HG03135 (cell line): ENCODE measurements around the gene SELENOS.

Experiments used
- ATAC-seq: cut with Tn5 transposase; IDR thresholded peaks from one replicate; pipeline ENCODE4 v1.9.1; 2021; ENCODE audit warnings: mild to moderate bottlenecking, moderate library complexity; ENCODE audit not compliant: unreplicated experiment

Gene SELENOS

DNA sequence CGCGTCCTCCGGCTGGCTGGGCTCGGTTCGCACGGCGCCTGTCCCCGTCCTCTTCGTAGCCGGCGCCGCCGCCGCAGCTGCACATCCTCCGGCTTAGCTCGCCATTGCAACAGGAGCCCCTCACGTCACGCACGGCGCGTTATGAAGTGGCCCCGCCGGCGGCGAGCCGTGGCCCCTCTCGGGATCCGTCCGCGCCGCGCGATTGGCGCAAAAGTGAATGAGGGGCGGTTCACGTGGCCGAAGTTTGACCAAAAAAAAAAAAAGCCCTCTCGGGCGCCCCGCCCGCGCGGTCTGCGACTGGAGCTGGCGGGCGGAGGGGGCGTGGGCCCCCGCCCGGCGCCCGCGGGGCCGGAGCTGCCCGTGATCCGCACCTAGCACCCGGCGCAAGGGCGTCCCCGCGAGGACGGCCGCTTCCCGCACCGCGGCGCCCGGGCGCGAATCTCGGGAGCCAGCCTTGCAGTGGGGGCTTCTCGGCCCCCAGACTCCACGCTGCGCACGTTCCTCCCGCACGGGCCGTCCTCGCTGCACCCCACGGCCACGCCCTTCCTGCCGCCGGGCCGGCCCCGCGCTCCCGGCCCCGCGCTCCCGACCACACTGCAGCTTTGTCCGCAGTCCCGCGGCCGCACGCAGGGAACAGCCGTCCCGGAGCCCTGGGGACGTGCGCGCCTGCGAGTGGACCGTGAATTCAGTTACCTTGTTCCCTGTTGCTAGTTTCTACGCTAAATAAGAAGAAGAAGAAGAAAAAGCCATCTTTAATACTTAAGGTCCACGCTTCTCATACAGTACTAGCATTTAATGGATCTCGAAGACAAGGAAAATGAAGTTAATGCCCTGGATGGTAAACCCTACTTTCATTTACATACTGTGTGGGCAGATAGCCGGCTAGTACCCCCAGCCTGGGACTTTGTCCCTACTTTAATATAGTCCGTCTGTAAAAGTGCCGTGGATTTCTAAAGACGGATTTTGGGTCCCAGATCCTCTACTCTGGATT lies 25.2 kb downstream of the SELENOS start, which contains the start of gene CHSY1:
Gene CHSY1 (minus strand): TSS at position 219 of the 991 bp plus-strand sequence. CDS start 592 bp downstream, outside the sequence.
- peak; percentile 71 for ATAC-seq

DNA sequence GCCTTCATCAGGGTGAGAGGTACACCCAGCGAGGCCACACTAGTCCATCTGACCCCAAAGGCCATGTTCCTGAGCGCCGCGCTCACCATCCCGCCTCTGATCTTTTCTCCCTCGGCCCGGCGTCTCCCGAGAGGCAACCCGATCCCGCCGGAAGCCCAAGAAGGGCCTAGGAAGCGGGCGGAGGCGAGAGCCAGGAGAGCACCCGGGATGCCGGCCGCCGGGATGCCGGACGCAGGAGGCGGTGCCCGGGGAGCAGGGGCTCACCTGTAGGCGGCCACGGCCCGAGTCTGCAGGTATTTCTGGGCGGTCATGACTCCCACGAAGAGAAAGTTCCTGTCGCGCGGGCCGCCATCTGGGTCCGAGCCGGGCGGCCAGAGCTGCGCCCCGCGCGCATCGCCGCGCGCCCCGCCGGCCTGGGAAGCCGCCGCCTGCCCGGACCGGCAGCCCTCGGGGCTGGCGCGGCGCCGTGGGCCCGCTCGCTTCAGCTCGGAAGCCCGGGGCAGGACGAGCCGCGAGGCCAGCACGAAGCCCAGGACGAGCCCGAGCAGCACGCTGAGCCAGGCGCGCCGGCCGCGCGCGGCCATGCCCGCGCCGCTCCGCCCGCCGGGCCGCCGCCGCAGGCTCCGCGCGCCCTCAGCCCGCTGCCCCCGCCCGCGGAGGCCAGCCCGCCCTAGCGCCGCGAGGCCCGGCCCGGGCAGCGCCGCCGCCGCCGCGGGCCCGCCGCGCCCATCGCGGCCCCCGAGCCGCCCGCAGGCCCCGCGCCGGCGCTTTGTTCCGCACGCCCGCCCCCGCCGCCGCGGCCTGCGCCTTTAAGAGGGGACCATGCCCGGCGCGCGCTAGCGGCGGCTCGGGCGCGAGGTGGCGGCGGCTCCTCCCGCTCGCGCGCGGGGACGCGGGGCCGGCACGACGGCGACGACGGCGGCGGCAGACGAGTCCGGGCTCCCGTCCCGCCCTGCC lies 26.1 kb downstream of the SELENOS start:
- ATAC-seq: peak; percentile 36

DNA sequence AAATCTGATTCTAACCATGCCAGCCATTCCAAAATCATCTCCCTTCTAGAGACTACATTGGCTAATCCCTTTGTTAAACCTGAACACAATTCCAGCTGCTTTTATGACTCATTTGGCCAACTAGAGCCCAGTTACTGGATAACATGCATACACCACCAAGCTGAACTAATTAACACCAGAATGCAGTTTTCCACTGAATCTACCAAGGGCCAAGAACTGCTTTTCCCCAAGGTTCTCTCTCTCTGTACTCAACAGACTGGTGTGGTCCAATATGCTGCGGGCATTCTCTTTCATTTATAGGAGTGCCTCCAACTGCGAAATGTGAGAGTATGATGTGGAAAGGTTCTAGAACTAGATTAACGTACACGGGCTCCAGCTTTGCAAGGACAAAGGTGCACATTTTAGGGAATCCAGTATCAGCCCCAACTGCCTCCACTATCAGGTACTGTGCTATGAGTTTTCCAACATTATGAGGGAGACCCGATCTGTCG lies 26.9 kb downstream of the SELENOS start:
- no peak for ATAC-seq

DNA sequence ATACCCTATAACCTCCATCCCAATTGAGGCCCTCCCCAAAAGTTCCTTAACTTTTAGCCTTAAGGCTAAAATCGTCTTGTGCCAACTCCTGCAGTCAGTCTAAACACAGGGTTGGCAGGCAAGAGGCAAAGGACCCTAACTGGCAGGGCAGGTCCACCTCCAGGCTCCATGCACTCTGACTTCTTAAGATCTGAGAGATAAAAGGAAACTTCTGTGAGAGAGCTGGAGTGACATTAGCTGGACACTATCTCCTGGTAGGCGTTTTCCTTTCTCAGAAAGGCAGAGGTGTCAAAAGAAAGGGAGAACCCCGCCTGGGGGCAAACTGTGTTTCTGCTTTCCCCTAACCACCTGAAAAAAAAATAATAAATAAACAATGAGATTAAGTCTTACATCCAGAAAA lies 29.0 kb downstream of the SELENOS start:
- no peak for ATAC-seq

DNA sequence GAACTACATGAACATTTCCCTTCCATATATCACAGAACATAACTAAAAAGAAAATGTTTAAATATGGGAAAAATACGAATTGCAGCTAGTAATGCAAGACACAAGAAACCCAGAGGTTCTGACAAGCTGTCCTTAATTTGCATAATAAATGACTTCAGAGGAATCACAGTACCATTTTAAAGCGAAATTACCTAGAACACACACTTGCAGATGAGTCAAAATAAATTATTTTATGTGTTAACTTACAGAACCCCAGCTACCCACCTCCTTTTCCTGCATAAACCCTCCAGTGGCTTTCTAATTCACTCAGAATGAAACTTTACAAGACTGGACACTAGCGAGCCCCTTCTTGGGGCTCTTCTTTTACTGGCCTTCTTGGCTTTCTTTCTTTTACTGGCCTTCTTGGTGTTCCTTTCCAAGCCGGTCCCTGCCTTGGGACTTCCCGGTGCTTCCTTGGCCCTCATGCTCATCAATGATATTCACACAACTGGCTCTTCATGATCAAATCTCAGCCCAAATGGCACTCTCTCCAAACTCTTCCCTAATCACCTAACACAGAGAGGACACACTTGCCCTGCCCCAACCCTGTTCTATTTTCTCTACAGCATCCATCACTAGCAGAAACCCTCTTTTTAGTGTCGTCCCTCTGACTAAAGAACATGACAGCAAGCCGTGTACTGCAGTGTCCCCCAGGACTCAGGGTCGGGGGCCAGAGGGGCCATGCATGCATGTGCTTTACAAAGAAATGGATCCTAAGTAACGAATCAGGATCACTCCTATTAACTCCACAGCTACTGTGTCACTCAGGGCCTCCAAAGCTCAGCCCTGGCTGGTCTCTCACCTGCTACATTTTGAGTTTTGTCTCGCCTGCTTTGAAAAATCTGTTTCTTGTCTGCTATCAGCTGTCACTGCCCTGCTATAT lies 30.2 kb downstream of the SELENOS start:
- ATAC-seq: no peak

DNA sequence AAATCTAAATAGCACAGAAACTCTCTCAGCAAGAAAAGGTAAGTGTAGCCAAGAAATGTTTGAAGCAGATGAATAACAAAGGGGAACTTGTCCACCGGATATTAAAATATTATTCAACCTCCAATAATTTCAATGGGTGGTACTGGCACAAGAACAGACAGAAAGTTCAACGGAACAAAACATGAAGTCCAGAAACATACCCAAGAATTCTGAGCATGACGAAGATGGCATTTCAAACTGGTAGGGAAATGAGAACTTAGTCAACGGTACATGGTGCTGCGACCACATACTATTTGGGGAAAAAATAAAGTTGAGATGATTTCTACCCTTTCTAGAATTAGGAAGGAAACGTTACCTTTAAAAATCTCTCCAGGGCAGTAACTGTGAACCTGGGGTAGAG lies 30.9 kb downstream of the SELENOS start:
- no peak for ATAC-seq

DNA sequence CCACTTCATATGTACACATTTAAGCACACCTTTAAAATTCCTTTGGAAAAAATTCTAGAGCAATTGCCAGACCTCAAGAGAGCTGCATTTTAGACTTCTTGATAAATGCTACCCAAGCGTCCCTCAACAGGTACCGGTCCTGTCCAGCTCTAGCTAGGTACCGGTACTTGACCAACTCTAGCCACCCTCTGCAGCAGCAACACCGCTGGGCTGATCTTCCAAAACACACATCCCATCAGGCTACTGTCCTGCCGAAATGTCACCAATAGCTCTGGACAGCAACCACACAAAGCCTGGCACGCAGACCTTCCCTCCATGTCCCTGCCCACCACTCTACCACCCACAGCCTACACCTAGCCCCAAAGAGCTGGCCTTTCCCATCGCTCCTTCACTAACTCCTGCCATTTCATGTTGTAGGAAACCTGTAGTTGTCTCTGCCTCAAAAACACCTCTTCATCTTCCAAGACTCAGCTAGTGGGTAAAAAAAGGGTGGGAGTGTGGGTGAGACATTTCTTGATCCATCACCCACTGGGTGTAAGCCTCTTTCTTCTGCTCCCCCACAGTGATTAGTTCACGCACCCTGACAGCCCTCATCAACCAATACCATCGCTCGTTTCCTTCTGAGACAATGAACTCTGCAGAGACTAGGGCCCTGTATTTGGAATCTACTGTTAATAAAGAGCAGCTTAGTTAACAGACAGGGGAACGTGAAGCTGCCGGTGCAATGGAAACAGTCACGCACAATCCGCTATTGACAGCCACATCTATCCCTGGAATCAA lies 32.2 kb downstream of the SELENOS start:
- ATAC-seq: no peak

DNA sequence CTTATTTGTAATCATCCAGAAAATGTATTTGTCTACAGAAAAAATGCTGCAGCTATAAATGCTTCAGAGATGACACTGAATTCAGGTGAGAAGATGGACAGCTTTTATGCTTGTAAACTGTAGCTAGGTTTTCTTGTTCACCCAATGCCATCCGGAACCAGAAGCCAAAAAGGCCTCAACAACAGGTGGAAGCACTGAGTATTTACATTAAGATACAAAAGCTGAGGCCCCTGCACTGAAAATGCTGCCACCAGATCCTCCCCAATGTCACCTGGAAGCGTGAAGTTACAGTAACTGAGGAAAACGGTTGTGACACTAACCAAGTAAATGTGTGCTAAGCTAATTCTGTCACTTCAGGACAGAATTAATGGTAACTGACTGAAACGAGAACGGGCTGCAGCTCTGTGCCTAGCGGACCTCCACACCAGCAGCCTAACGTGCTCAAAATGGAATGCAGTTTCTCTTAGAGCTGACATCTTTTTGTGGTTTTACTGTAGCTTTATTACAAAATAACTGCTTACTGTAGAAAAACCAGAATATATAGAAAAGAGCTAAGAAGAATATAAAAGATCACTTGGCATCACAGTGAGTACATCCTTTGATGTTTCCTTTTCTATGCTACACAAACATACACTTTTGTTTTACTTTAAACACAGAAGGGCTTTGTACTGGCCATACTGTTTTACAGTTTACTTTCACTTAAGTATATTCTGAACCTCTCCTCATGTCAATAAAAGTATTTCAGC lies 33.1 kb downstream of the SELENOS start:
- no peak for ATAC-seq

DNA sequence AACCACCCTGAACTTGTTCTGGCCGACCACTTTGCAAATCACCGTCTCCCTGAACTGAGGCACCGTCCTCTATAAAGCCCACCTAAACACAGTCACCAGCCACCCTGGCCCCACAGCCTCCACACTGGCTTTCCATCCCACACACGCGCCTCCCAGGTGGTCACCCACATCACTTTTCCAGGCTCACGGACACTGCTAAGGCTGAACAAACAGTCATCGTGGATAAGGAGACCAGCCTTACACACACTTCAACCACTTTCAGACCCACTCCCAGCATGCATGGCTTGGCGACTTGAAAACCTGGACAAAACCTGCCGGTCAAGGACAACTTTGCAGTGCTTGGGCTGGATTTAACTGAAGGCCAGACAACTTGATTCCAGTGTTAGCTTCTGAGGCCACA lies 33.9 kb downstream of the SELENOS start:
- no peak for ATAC-seq

DNA sequence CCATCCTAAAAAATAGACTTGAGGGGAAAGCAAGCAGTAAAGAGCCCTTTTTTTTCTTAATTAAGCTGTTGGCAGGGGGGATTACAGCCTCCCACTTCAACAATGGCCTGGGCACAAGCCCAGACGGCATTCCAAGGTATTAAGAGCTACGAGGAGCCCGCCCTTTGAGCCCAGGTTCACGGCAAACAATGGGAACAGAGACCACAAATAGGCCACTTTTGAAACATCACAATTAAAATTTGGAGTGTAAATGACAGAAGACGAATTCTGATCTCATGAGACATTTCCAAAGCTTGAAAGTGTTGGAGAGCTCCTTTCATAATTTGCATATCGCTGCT lies 34.3 kb downstream of the SELENOS start:
- ATAC-seq: no peak

DNA sequence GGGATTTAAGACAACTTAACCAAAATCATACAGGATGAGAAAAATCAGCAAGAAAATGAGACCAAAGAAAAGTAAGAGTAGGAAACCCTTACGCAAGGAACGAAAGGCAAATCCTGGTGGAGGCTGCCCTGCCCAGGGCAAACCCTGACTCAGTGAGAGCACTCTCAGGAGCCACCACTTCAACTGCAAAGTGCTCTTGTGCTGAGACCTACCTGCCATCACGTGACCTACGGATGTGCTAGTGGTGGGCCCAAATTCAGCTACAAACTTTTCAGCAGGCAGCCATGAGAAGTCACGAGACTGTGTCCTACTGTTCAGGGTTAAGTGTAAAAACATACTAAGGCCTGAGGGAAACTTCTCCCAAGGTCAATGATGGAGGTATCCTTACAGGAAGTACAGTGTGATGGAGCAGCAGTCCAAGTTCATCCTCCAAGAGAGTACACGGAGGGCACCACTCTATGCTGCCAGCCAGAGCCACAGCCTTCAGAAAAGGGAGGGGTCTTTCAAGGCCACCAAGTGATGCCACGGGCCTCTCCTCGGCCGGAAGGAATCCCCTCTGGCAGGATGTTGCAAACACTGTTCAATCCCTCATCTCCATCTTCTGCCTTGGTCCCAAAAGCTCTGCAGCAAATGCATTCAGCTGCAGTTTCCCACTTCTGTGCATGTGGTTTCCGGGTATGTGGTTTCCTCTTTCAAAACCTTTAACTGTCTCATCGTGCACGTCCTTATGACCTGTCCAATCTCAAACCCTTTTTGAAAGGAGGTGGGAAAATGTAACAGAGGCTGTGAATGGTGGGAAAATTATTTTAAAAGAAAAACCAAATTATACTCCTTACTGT lies 34.9 kb downstream of the SELENOS start:
- peak; percentile 67 for ATAC-seq

DNA sequence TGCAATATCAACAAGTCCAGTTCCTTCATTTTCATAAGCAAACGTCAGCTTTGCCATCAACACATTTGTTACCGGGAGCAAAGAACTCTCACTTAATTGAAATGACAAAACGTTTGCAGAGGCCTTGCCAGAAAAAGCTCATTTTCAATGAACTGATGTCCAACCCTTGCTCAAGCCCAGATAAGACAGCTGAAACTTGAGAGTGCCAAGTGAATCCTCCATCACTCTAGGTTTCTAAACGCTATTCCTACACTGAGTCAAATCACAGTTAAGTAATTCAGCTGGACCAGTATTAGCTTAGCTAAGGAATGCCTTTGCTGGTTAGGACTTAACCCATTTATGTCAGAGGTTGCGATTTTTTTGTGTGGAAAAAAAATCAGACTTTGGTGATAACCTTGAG lies 36.9 kb downstream of the SELENOS start:
- ATAC-seq: no peak

DNA sequence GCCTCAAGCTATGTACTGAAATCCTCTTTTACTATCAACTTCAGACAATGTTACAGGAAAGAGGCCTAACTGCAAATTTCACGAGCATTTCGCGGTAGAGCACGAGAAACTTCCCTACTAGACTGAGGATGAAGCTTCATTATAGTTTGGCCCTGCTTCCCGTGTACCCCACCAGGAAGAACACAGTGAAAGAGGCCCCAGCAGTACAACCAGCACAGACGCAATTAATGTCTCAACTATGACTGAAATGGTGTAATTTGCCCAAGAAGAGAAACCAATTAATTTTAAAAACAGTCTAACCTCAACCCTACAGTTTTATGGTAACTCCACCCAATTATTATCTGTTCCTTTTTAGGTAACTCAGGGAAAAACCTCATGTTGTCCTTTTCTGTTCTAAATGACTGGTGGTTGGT lies 37.6 kb downstream of the SELENOS start:
- ATAC-seq: no peak

DNA sequence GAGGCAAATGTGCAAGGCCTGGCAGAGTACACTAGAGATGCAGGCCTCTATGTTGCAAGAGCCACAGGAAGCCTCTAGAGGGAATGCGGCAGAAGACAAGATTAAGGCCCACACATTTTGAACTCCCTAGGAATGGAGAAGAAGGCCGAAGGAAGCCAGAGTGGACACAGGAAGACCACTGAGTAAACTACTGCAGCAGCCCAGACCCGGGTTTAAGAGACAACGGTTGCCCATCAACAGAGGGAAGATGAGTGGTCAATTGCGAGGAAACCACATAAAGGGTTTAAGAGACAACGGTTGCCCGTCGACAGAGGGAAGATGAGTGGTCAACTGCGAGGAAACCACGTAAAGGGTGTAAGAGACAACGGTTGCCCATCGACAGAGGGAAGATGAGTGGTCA lies 40.0 kb downstream of the SELENOS start:
- ATAC-seq: no peak

DNA sequence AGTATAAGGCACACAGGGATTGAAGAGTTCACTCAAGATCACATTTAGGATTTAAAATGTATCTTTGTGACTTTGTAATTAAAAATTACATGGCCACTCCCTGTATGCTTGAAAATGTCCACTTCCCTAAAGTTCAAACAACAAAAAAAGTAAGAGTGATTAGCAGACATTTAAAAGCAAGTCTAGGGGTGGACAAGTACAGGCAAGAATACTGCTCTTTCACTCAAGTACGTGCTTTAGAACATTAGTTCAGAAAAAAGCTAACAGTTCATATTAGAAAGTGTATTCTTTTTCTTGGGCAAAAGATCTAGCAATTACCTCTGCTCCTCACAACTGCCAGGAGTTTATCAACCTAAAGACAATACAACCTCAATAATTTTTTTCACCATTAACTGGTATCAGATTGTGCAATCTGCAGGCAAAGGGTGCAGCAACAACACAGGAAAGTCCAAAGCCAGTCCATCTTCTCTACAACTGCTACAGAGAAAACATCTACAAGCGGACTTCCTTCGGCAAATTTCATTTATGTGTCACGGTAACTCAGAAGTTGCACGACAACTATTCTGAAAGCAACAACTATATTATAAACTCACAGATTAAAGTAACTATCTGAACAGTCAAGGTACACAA lies 43.5 kb downstream of the SELENOS start:
- ATAC-seq: no peak

DNA sequence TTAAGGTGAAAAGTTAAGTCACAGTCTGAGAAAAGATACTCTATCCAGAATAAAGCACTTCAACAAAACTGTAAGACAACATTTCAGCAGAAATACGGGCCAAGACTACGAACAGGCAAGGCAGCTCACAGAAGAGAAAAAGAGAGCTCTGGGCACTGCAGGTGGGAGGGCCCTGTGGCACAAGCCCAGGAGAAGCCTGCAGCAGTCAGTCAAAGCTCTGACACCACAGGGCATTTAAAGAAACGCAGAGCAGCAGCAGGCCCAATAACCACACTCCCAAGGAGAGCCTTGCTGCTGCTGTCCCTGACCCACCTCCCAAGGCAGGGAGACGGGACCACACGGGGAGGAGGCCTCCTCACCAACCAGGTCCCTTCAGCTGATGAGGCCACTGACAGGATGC lies 44.6 kb downstream of the SELENOS start:
- no peak for ATAC-seq

DNA sequence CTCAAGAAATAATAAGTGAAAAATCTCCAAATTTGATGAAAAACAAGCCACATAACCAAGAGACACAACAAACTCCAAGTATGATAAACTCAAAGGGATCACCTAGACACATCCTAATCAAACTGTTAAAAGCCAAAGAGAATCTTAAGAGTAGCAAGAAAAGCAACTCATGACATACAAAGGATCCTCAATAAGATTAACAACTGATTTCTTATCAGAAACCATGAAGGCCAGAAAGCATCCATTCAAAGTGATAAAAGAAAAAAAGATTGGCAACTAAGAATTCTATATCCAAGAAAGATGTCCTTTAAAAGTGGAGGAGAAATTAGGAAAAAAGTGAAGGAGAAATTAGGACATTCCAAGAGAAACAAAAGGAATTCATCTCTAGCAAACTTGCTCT lies 49.0 kb downstream of the SELENOS start:
- ATAC-seq: no peak
